ENCODE data around the gene DRG2. TPM values are rescaled to one million over a fixed set of nuclear protein-coding genes. Genes with fewer than 3 reads are reported as not detected.

DRG2 gene
- total and polyA plus RNA-seq, 2 of the 8 experiments (the other 6 are each of a cell fraction or from before 2014, with no cell fraction given) = 44.6 to 47.8 TPM

DNA sequence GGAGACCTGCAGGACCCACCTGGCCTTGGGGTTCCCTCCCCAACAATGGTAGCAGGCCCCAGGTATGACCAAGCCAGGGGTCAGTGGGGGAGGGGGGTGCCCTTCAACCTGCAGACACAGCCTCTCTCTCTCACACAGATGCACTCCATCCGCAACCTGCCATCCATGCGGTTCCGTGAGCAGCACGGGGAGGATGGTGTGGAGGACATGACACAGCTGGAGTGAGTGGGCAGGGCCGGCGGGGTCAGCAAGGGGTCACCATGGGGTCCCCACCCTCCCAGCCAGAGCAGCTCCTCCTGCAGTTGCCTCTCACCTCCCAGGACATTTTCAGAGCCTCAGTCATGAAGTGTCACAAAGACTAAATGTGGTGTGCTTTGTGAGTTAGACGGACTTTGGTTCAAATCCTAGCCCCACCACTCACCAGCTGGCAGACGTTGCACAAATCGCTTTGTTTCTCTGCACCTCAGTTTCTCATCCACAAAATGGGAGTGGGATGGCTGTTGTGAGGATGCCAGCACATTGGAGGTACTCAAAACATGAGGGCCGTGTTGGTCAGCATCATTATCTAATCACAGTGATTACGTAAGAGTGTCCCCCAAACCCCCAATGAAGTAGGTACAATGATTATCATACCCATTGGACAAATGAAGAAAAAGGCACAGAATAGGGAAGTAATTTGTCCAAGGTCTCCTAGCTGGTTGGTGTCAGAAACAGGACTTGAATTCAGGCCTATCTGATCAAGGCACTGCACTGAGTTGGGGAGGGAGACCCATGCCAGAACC is 36.8 kb downstream of the DRG2 start (continued):
- no peak for TF ChIP-seq TBP (IDR thresholded peaks at IDR 0.05; ENCODE audit: low read depth, low read length)
- no peak for TF ChIP-seq ASH2L (IDR thresholded peaks at IDR 0.05; ENCODE audit: low read length)
- TF ChIP-seq YY1 (IDR thresholded peaks at IDR 0.05; ENCODE audit: low read depth, low read length) = no peak
